AG10803 (cell line): ENCODE data around the gene BCAS3.
A peak's percentile ranks its signal among the peaks of the same experiment; 100 is the strongest.

ENCODE experiments used
- DNase-seq: peaks from one replicate; pipeline ENCODE4 v3.0.0; 2010; ENCODE audit warnings: low read depth
- H3K4me3 ChIP-seq: 2 replicates; pipeline ENCODE4 v1.5.1; 2011; ENCODE audit warnings: mild to moderate bottlenecking, low read length, control low read depth
- CTCF ChIP-seq: conservative IDR thresholded peaks from 2 replicates; pipeline ENCODE4 v1.5.1; 2011; ENCODE audit warnings: mild to moderate bottlenecking, low read length, control low read depth, inconsistent platforms

The BCAS3 gene

GRCh38 chr17:61383689-61384201 is 706.1 kb downstream of the BCAS3 start:
- peak; percentile 75 for DNase-seq
- TF ChIP-seq CTCF: no peak
- H3K4me3 ChIP-seq: no peak overlapping the region

- TF ChIP-seq CTCF: no peak
- no peak for DNase-seq
- no peak overlapping the region for H3K4me3 ChIP-seq
Observed at GRCh38 chr17:61384354-61384691, 706.7 kb downstream of the BCAS3 start.

GRCh38 chr17:61384692-61385576 is 707.3 kb downstream of the BCAS3 start:
- no peak for TF ChIP-seq CTCF
- no peak overlapping the region for H3K4me3 ChIP-seq
- no peak for DNase-seq

- TF ChIP-seq CTCF: no peak
- no peak for DNase-seq
- H3K4me3 ChIP-seq: no peak overlapping the region
Observed at GRCh38 chr17:61385577-61386236, 708.1 kb downstream of the BCAS3 start.

GRCh38 chr17:61386251-61386650 is 708.6 kb downstream of the BCAS3 start:
- DNase-seq: no peak
- no peak overlapping the region for H3K4me3 ChIP-seq
- no peak for TF ChIP-seq CTCF

- no peak for DNase-seq
- H3K4me3 ChIP-seq: no peak overlapping the region
- TF ChIP-seq CTCF: no peak
Observed at GRCh38 chr17:61387011-61387410, 709.4 kb downstream of the BCAS3 start.
